Measurements from ENCODE around the gene TNFRSF19.

The TNFRSF19 gene

GRCh38 chr13:23714672-23715071 is 144.5 kb downstream of the TNFRSF19 start:
- DNase-seq (ENCODE audit: low read depth in 2 of 3, low spot score in 1 of 3), result no peak

DNA sequence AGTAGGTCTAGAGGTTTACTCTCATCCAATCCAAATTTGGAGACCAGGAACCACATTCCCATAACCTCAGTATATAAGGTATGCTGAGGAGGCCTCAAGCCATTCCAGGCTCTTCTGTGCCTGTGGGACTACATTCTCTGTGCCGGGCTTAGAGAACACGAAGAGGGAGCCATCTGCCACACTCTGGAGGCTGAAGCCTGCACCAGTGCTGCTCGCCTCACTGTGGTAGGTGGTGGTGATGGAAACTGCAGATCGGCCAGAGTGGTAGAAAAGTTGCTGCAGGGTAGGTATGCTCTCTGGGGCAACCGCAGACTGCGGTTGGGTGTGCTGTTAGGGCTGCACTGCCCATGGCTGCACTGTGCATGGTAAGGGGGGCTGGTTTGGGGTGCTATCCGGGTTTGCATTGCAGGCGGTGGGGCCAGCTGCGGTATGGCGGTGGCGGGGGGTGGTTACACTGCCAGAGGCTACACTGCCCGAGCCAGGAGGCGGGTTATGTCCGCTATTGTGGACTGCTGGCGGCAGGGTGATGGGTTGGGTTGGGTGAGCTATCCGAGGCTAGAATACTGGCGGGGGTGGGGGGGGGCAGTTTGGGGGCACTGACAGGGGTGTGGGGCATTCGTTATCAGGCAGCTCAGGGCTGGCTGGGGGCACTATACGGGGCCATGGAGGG is 145.0 kb downstream of the TNFRSF19 start:
- no peak for DNase-seq (ENCODE audit: low read depth in 2 of 3, low spot score in 1 of 3)

DNA sequence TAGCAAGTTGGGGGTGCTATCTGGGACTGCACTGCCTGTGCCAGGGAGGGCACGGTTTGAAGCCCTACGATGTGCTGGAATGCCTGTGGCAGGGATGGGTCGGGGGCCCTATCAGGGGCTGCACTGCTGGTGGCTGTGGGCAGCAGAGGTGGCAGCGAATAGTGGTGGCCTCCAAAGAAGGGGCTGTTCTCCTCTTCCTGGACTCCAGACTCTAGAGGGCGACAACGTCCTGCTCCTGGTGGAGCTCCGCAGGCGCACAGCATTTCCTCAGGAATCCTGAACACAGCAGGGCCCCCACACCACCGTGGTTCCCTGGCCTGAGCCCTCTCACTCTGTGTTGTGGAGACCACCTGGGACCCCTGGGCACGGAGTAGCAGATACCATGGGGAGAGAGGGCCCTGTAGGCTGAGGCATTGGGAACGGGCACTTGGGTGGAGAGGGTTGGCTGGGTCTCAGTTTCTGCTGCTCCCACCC is 145.6 kb downstream of the TNFRSF19 start:
- DNase-seq (ENCODE audit: low read depth in 2 of 3, low spot score in 1 of 3), result peak in 1 of 3 donors; percentile 15

DNA sequence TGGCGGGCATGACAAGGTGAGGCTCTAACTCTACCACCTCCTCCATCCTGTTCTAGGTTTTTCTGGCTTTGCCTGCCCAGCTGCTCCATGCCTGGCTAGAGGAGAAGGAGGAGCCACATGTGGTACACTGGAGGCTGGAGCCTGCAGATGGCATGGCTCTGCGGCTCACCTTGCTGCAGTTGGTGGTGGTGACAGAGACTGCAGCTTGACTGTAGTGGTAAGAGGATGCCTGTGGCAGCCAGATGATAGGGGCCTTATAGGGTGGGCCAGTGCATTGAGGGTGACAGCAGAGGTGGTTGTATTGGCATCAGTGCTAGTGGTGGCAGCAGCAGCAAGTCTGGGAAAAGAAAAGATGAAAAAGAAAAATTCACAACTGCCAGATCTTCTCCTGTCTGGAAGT is 146.2 kb downstream of the TNFRSF19 start:
- no peak for DNase-seq (ENCODE audit: low read depth in 2 of 3, low spot score in 1 of 3)

- no peak for DNase-seq (ENCODE audit: low read depth in 2 of 3, low spot score in 1 of 3)
Measured at GRCh38 chr13:23718996-23719395, 148.8 kb downstream of the TNFRSF19 start.

- no peak for DNase-seq (ENCODE audit: low read depth in 2 of 3, low spot score in 1 of 3)
Measured at GRCh38 chr13:23722726-23723453, 152.7 kb downstream of the TNFRSF19 start.

- no peak for DNase-seq (ENCODE audit: low read depth in 2 of 3, low spot score in 1 of 3)
Measured at GRCh38 chr13:23723471-23723870, 153.3 kb downstream of the TNFRSF19 start.

- DNase-seq (ENCODE audit: low read depth in 2 of 3, low spot score in 1 of 3), result no peak
Measured at GRCh38 chr13:23724196-23724970, 154.2 kb downstream of the TNFRSF19 start.

Data from stimulated activated CD4-positive, alpha-beta T cell treated with anti-CD3 and anti-CD28 coated beads, Interleukin-12 subunit alpha, Interleukin-12 subunit beta, amount 100 ng/mL, for 48 hours (primary cell).